Measurements from ENCODE around the gene NRBP1. TPM values are rescaled to one million over a fixed set of nuclear protein-coding genes. Genes with fewer than 3 reads are reported as not detected.

The NRBP1 gene
- total RNA-seq, 2 experiments from 2014 or later = 169 to 181 TPM

DNA sequence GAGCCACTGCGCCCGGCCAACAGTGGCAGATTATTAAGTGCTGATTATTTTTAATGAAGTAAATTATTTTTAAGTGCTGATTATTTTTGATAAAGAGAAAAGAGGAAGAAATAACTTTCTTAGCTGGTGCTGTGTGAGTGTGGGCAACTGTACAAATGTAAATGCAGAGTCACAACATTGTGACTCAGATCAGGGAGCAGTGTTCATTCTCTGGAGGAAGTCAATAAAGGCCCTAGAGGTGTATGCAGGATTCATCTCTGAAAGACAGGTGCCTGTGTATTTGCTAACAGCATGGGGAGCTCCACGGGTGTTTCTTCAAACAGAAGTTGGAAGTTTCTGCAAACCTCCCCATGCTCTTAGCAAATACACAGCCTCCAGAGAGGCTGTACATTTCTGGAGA is 19.9 kb downstream of the NRBP1 start:
- H3K4me3 ChIP-seq (ENCODE audit: low read length) = no peak overlapping the region
- no peak for ATAC-seq (ENCODE audit: poor library complexity)
- H3K27me3 ChIP-seq (ENCODE audit: control insufficient read depth in 1 of 2, insufficient read depth in 2 of 2, low read length in 2 of 2) = no peaks in the 10 kb centered on the region
- H3K27me3 Mint-ChIP-seq = no peaks in the 10 kb centered on the region
- no peak overlapping the region for H3K27ac Mint-ChIP-seq
- H3K27ac ChIP-seq (ENCODE audit: low read depth in 1 of 2, low read length in 2 of 2) = no peak overlapping the region
- peaks cover 10% of the 10 kb centered on the region for H3K36me3 ChIP-seq (ENCODE audit: insufficient read depth, low read length)
- peaks cover 4% of the 10 kb centered on the region for H3K4me1 ChIP-seq (ENCODE audit: insufficient read depth, low read length)
- no peak overlapping the region for H3K4me3 Mint-ChIP-seq
- intact Hi-C loops (cut with DNase I, micrococcal nuclease) = no loop called here
- DNase-seq = no peak
- CTCF ChIA-PET = no interaction called here
- POLR2A ChIA-PET = interaction anchor here (0.9 kb wide), 1 partner anchor 10 kb away, joined by 3 read pairs; no protein-coding TSS in a partner anchor
- no peaks in the 10 kb centered on the region for H3K9me3 Mint-ChIP-seq
- peaks cover 14% of the 10 kb centered on the region for H3K4me1 Mint-ChIP-seq (ENCODE audit: low read depth)
- no peaks in the 10 kb centered on the region for H3K9me3 ChIP-seq (ENCODE audit: control insufficient read depth in 1 of 2, insufficient read depth in 1 of 2, low read length in 2 of 2)
- H3K36me3 Mint-ChIP-seq (ENCODE audit: low read depth) = peaks cover 60% of the 10 kb centered on the region
- TF ChIP-seq CTCF (IDR thresholded peaks at IDR 0.05) = no peak

DNA sequence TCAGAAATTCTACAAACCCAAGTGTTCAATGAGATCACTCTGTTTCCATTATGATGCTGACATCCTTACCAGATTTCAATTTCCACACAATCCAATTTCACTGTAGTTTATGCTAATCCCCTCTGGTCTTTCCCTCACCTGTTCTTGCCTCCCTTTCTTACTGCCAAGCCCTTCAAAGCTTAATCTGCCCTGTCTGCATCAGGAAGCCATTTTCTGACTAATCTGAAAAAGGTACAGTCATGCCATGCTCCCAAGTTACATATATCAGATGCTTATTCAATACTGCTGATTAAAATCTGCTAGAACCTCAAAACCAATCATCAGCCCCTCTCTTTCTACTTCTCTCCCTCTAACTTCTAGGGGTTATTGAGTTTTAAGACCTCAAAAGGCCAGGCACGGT is 22.7 kb downstream of the NRBP1 start:
- Histone ChIP-seq H3K27me3 (ENCODE audit: control insufficient read depth in 1 of 2, insufficient read depth in 2 of 2, low read length in 2 of 2) (no peaks in the 10 kb centered on the region), H3K9me3 (ENCODE audit: control insufficient read depth in 1 of 2, insufficient read depth in 1 of 2, low read length in 2 of 2) (no peaks in the 10 kb centered on the region), H3K4me3 (ENCODE audit: low read length) (no peak overlapping the region), H3K27ac (ENCODE audit: low read depth in 1 of 2, low read length in 2 of 2) (no peak overlapping the region), H3K4me1 (ENCODE audit: insufficient read depth, low read length) (peaks cover 4% of the 10 kb centered on the region), H3K36me3 (ENCODE audit: insufficient read depth, low read length) (peaks cover 11% of the 10 kb centered on the region)
- Mint-ChIP-seq H3K27ac (no peak overlapping the region), H3K4me1 (ENCODE audit: low read depth) (peaks cover 2% of the 10 kb centered on the region), H3K9me3 (no peaks in the 10 kb centered on the region), H3K4me3 (no peak overlapping the region), H3K36me3 (ENCODE audit: low read depth) (peaks cover 65% of the 10 kb centered on the region), H3K27me3 (no peaks in the 10 kb centered on the region)
- intact Hi-C loops (cut with DNase I, micrococcal nuclease) = no loop called here
- POLR2A ChIA-PET = no interaction called here
- ATAC-seq (ENCODE audit: poor library complexity) (no peak), DNase-seq (no peak)
- TF ChIP-seq CTCF (IDR thresholded peaks at IDR 0.05) = no peak
- CTCF ChIA-PET = interaction anchor here (0.6 kb wide), 1 partner anchor 14 kb away, joined by 3 read pairs; no protein-coding TSS in a partner anchor

DNA sequence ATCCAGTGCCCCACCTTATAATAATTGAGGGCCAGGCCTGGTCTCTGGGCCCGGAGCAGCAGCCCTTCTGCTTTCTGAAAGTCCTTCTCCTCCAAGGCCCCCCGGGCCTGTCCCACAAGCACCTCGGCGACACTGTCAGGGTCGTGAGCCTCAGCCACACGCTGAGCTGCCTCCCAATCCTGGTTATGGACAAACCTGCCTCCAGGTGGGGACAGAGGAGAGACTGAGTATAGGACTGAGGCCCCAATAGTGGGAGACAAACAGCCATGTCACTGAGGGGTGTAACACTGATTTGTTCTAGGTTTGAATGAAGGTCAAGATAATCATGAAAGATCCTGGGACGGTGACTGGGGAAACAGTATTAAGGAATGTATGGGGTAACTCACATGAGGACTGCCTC is 25.5 kb downstream of the NRBP1 start:
- CTCF ChIA-PET = no interaction called here
- intact Hi-C loops (cut with DNase I, micrococcal nuclease) = no loop called here

More for the DNA sequence above, 25.5 kb downstream of the NRBP1 start:
- Mint-ChIP-seq H3K36me3 (ENCODE audit: low read depth) (peaks cover 54% of the 10 kb centered on the region), H3K9me3 (no peaks in the 10 kb centered on the region), H3K27me3 (no peaks in the 10 kb centered on the region), H3K4me1 (ENCODE audit: low read depth) (no peaks in the 10 kb centered on the region), H3K4me3 (no peak overlapping the region), H3K27ac (no peak overlapping the region)
- Histone ChIP-seq H3K27me3 (ENCODE audit: control insufficient read depth in 1 of 2, insufficient read depth in 2 of 2, low read length in 2 of 2) (no peaks in the 10 kb centered on the region), H3K27ac (ENCODE audit: low read depth in 1 of 2, low read length in 2 of 2) (no peak overlapping the region), H3K4me1 (ENCODE audit: insufficient read depth, low read length) (no peaks in the 10 kb centered on the region), H3K4me3 (ENCODE audit: low read length) (no peak overlapping the region), H3K9me3 (ENCODE audit: control insufficient read depth in 1 of 2, insufficient read depth in 1 of 2, low read length in 2 of 2) (no peaks in the 10 kb centered on the region), H3K36me3 (ENCODE audit: insufficient read depth, low read length) (peaks cover 16% of the 10 kb centered on the region)
- DNase-seq (no peak), ATAC-seq (ENCODE audit: poor library complexity) (no peak)
- POLR2A ChIA-PET = no interaction called here
- TF ChIP-seq CTCF (IDR thresholded peaks at IDR 0.05) = no peak

Data from CD4-positive, alpha-beta T cell (primary cell).